Breast epithelium (tissue), 4 donors: Measurements from ENCODE around the gene IL33. TPM values are rescaled to one million over a fixed set of nuclear protein-coding genes. Genes with fewer than 3 reads are reported as not detected.
A peak's percentile ranks its signal among the peaks of the same experiment; 100 is the strongest.

Experiments used
- DNase-seq, 2 donors: peaks; one replicate each; pipeline ENCODE4 v3.0.0-alpha.2; 2019; ENCODE audit warnings: low spot score in 2 of 2
- H3K27ac ChIP-seq, 2 donors: fragments of 200-600 bp; sonication (generic) in 1 of 2; one replicate each; pipeline ENCODE4 v1.5.1; 2016 to 2019; ENCODE audit warnings: mild to moderate bottlenecking in 1 of 2
- H3K27me3 ChIP-seq, 2 donors: fragments of 200-600 bp; sonication (generic) in 1 of 2; one replicate each; pipeline versions ENCODE4 v1.5.1 to v1.6.0; 2017 to 2019; ENCODE audit warnings: control low read depth in 1 of 2, mild to moderate bottlenecking in 1 of 2
- H3K36me3 ChIP-seq: fragments of 200-600 bp; one replicate; pipeline ENCODE4 v1.5.1; 2019
- H3K4me1 ChIP-seq, 2 donors: fragments of 200-600 bp; sonication (generic); one replicate each; pipeline ENCODE4 v1.5.1; 2016 to 2019; ENCODE audit warnings: control low read depth in 1 of 2
- H3K4me3 ChIP-seq, 3 donors: fragments of 200-600 bp; sonication (generic); 1 replicate in 2 of 3; 2 replicates in 1 of 3; pipeline ENCODE4 v1.5.1; 2016 to 2019; ENCODE audit warnings: mild to moderate bottlenecking in 3 of 3, moderate library complexity in 2 of 3
- H3K9me3 ChIP-seq, 2 donors: fragments of 200-600 bp; sonication (generic) in 1 of 2; one replicate each; pipeline ENCODE4 v1.5.1; 2016 to 2019; ENCODE audit warnings: control low read depth in 1 of 2
- POLR2A ChIP-seq: fragments of 450-650 bp; IDR thresholded peaks from one replicate; pipeline ENCODE4 v1.6.1; 2016; ENCODE audit warnings: antibody characterized with exemption, mild to moderate bottlenecking, moderate library complexity
- POLR2AphosphoS5 ChIP-seq, 3 donors: sonication (generic); formaldehyde crosslinking; IDR thresholded peaks; one replicate each; pipeline ENCODE4 v1.6.1; 2017; ENCODE audit warnings: antibody characterized with exemption in 3 of 3
- intact Hi-C: fragments of 100-400 bp; cut with DNase I; formaldehyde crosslinking; loops from one replicate; pipeline ENCODE4 v1.15.1; 2023; ENCODE audit warnings: low total_unique reads
- total RNA-seq, 3 donors: library from RNA; depleted of rRNA; stranded (reverse); fragments of >200 nt; gene quantifications; one replicate each; pipeline ENCODE4 v1.1.0, GENCODE V29; 2016
- TF ChIP-seq, protein P1 (sequence below), 3 donors: fragments of 450-650 bp; IDR thresholded peaks; one replicate each; pipeline ENCODE4 v1.5.1; 2016 to 2017; ENCODE audit warnings: antibody characterized with exemption in 3 of 3, mild to moderate bottlenecking in 3 of 3, moderate library complexity in 3 of 3

The IL33 gene
- total RNA-seq, 3 donors from 2014 or later: 11.7 to 29.2 (median 12.4) TPM

DNA sequence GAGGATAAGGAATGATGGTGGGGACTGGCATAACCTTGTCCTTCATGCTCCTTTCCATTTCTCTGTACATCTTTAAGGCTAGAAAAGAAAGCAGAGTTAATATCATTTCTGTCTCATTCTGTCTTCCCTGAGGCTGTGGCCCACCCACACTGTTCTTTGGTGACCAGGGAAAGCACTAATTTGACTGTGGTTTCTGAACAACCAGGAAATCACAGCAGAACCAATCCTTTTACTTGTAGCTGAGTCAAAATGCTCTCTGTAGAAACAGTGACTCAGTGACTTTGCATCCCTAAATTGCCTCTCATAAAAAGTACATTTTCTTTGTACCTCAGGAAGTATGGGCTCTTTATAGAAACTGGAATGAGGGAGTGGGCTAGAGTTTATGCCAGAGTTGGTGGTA lies 28.1 kb downstream of the IL33 start:
- Histone ChIP-seq H3K27ac (no peak overlapping the region), H3K36me3 (no peaks in the 10 kb centered on the region), H3K4me3 (no peak overlapping the region), H3K9me3 (no peaks in the 10 kb centered on the region), H3K4me1 (no peaks in the 10 kb centered on the region), H3K27me3 (no peaks in the 10 kb centered on the region)
- no peak for DNase-seq
- TF ChIP-seq POLR2A: no peak
- TF ChIP-seq, protein P1, sequence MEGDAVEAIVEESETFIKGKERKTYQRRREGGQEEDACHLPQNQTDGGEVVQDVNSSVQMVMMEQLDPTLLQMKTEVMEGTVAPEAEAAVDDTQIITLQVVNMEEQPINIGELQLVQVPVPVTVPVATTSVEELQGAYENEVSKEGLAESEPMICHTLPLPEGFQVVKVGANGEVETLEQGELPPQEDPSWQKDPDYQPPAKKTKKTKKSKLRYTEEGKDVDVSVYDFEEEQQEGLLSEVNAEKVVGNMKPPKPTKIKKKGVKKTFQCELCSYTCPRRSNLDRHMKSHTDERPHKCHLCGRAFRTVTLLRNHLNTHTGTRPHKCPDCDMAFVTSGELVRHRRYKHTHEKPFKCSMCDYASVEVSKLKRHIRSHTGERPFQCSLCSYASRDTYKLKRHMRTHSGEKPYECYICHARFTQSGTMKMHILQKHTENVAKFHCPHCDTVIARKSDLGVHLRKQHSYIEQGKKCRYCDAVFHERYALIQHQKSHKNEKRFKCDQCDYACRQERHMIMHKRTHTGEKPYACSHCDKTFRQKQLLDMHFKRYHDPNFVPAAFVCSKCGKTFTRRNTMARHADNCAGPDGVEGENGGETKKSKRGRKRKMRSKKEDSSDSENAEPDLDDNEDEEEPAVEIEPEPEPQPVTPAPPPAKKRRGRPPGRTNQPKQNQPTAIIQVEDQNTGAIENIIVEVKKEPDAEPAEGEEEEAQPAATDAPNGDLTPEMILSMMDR (IDR thresholded peaks at IDR 0.05): no peak
- TF ChIP-seq POLR2AphosphoS5 (IDR thresholded peaks at IDR 0.05): no peak
- intact Hi-C loops: no loop called here

DNA sequence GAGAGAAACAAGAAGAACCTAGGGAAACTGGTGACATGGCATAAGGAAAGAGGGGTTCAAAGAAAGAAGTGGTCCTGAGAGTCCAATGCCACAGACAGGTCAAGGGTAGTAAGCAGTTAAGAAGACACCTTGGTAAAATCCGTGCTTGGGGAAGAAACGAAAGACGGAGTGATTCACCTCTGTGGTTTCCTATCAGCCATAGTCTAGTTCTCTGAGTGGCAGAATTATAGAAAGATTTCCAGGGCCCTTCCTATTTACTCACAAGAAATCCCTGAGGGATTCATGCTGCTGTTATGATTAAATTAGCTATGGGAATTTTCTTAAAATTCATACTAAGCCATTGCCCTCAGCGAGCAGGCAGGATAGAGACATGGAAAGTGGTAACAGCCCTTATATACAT lies 31.7 kb downstream of the IL33 start:
- DNase-seq: no peak
- Histone ChIP-seq H3K36me3 (no peaks in the 10 kb centered on the region), H3K4me3 (no peak overlapping the region), H3K27me3 (no peaks in the 10 kb centered on the region), H3K4me1 (no peaks in the 10 kb centered on the region), H3K9me3 (no peaks in the 10 kb centered on the region), H3K27ac (no peak overlapping the region)
- TF ChIP-seq, protein P1 (IDR thresholded peaks at IDR 0.05): no peak
- TF ChIP-seq POLR2AphosphoS5 (IDR thresholded peaks at IDR 0.05): no peak
- intact Hi-C loops: no loop called here

DNA sequence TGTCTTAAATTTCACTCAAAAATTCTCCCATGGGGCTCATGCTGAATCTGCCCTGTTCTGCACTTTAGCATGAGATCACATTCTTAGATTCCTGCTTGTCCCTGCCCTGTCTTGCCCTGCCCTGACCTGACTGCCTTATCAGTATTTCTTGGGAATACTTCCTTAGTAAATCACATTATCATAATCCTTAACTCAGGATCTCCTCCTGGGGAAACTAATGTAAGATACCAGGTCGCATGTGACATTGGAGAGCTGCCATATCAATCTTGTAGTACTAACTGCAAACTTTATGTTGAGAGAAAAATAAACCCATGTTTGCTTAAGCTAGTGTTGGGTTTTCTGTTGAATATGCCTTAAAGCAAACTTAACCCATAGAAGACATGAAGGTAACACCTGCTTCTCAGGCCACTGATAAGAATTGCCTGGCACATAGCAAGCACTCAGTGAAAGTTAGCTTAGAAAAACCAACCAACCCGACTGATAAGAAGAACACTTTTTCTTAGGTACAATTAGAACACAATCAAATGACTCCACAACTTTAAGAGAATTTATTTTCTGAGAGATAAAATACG lies 53.3 kb downstream of the IL33 start:
- intact Hi-C loops: no loop called here
- no peak overlapping the region for H3K4me3 ChIP-seq
- no peaks in the 10 kb centered on the region for H3K36me3 ChIP-seq
- no peaks in the 10 kb centered on the region for H3K27me3 ChIP-seq
- TF ChIP-seq POLR2A (no peak), POLR2AphosphoS5 (IDR thresholded peaks at IDR 0.05) (no peak)
- TF ChIP-seq, protein P1 (IDR thresholded peaks at IDR 0.05): no peak
- no peak for DNase-seq
- no peaks in the 10 kb centered on the region for H3K4me1 ChIP-seq
- H3K27ac ChIP-seq: no peak overlapping the region
- H3K9me3 ChIP-seq: peaks cover 3 to 4% of the 10 kb centered on the region in 2 donors

DNA sequence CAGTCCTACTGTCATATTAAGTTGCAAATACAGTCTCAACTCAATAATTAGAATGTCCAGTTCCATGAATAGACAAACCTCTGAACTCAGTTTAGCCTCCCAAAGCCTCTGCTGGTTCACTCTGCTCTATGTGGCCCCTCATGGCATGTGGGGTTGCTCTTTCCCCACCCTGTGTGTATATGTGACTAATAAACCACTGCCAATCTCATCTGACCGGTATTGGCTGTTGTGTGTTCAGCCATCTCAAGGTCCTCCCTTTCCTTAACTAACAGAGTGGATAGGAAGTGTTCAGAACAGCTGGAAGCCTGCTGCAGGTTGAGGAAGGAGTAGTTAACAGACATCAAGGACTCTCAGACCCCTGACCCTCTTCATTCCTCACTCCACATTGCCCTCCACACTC lies 55.3 kb downstream of the IL33 start:
- intact Hi-C loops: no loop called here
- Histone ChIP-seq H3K9me3 (no peaks in the 10 kb centered on the region), H3K4me3 (no peak overlapping the region), H3K27ac (peak overlapping the region; percentile 19 to 87), H3K36me3 (no peaks in the 10 kb centered on the region), H3K27me3 (no peaks in the 10 kb centered on the region), H3K4me1 (no peaks in the 10 kb centered on the region)
- TF ChIP-seq POLR2A: no peak
- TF ChIP-seq POLR2AphosphoS5 (IDR thresholded peaks at IDR 0.05): no peak
- TF ChIP-seq, protein P1 (IDR thresholded peaks at IDR 0.05): no peak
- DNase-seq: no peak

DNA sequence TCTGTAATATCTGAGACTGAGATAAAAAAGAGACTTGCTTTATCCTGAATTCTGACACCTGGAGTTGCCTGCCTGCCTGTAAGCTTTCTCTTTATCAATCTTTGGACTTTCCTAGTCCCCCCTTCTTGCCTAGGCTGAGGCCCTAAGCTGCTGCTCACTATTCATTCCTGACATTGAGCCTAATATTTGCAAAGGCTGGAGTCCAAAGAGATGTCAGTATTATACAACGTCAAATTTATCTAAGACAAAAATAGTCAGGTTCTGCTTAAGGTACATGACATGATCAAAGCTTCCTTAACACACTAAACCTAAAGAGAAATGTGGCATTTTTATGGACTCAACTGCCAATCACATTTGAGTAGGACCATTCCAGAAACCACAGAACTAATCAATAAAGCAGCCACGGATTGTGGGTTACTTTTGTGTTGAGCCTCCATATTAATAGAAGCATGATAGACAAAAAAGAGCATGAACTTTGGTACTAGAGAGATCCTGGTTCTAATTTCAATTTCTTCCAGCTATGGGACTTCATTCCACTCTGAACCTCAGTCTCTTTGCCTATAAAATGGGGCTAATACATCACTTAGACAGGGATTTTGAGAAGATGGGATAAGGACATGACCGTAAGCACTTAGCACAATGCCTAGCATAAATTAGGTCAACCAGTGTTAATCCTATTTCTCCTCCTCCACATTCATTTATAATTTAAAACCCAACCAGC lies 56.1 kb downstream of the IL33 start:
- no peaks in the 10 kb centered on the region for H3K27me3 ChIP-seq
- intact Hi-C loops: no loop called here
- H3K27ac ChIP-seq: peak overlapping the region; percentile 77 to 87
- H3K4me3 ChIP-seq: no peak overlapping the region
- H3K4me1 ChIP-seq: no peaks in the 10 kb centered on the region
- no peak for DNase-seq
- TF ChIP-seq POLR2AphosphoS5 (IDR thresholded peaks at IDR 0.05): no peak
- no peak for TF ChIP-seq POLR2A
- TF ChIP-seq, protein P1 (IDR thresholded peaks at IDR 0.05): no peak
- H3K9me3 ChIP-seq: no peaks in the 10 kb centered on the region
- H3K36me3 ChIP-seq: no peaks in the 10 kb centered on the region
